ENCODE data around the gene SERPINA4.

DNA sequence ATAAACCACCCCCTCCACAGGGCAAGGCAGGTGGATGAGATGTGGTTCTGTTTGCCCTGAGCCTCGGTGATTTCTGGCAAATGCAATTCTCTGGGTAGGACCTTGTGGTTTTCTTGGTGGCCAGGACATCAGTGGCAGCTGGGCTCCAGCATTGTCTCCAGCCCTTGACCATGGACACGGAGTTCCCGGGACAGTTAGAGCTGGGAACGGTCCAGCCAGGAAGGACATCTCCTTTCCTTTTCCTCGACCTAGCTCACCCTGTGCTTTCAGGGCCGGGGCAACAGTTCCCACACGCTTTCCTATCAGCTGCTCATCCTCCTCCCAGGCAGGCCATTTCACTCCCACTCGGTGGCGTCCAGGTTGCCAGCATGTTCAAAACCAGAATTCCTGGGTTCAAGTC, 9.2 kb downstream of the SERPINA4 start:
- TF ChIP-seq, protein P1, sequence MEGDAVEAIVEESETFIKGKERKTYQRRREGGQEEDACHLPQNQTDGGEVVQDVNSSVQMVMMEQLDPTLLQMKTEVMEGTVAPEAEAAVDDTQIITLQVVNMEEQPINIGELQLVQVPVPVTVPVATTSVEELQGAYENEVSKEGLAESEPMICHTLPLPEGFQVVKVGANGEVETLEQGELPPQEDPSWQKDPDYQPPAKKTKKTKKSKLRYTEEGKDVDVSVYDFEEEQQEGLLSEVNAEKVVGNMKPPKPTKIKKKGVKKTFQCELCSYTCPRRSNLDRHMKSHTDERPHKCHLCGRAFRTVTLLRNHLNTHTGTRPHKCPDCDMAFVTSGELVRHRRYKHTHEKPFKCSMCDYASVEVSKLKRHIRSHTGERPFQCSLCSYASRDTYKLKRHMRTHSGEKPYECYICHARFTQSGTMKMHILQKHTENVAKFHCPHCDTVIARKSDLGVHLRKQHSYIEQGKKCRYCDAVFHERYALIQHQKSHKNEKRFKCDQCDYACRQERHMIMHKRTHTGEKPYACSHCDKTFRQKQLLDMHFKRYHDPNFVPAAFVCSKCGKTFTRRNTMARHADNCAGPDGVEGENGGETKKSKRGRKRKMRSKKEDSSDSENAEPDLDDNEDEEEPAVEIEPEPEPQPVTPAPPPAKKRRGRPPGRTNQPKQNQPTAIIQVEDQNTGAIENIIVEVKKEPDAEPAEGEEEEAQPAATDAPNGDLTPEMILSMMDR (IDR thresholded peaks at IDR 0.05): no peak
- no peak for TF ChIP-seq ZFX (IDR thresholded peaks at IDR 0.05; ENCODE audit: borderline replicate concordance)
